H9 (cell line): ENCODE results near the gene ADAMTS13. TPM values are rescaled to one million over a fixed set of nuclear protein-coding genes. Genes with fewer than 3 reads are reported as not detected.

Experiments
- DNase-seq: peaks from one replicate; pipeline ENCODE4 v3.0.0-alpha.2; 2017
- H2AFZ ChIP-seq: one replicate; pipeline ENCODE4 v1.6.1; 2013; ENCODE audit warnings: mild to moderate bottlenecking, low read length, control low read depth, moderate library complexity
- H2AK5ac ChIP-seq: 2 replicates; pipeline ENCODE4 v1.6.1; 2013; ENCODE audit warnings: low read length, control low read depth, mixed read lengths; ENCODE audit not compliant: insufficient read length
- H2BK120ac ChIP-seq: one replicate; pipeline ENCODE4 v1.6.1; 2013; ENCODE audit warnings: low read depth, mild to moderate bottlenecking, low read length, control low read depth, inconsistent platforms; ENCODE audit not compliant: poor library complexity, severe bottlenecking
- H2BK12ac ChIP-seq: 2 replicates; pipeline ENCODE4 v1.6.1; 2013; ENCODE audit warnings: low read length, control low read depth, mixed read lengths, low read depth; ENCODE audit not compliant: insufficient read length
- H2BK15ac ChIP-seq: 2 replicates; pipeline ENCODE4 v1.6.1; 2013; ENCODE audit warnings: low read depth, low read length, control low read depth
- H2BK20ac ChIP-seq: one replicate; pipeline ENCODE4 v1.6.1; 2013; ENCODE audit warnings: low read depth, mild to moderate bottlenecking, low read length, control low read depth, inconsistent platforms; ENCODE audit not compliant: poor library complexity, severe bottlenecking
- H2BK5ac ChIP-seq: 2 replicates; pipeline ENCODE4 v1.6.1; 2013; ENCODE audit warnings: low read length, control low read depth, mixed read lengths; ENCODE audit not compliant: insufficient read length
- H3K14ac ChIP-seq: 2 replicates; pipeline ENCODE4 v1.6.1; 2013; ENCODE audit warnings: low read length, control low read depth; ENCODE audit not compliant: insufficient read depth
- H3K18ac ChIP-seq: 2 replicates; pipeline ENCODE4 v1.6.1; 2013; ENCODE audit warnings: low read depth, mild to moderate bottlenecking, mixed read lengths, low read length, control low read depth; ENCODE audit not compliant: insufficient read length
- H3K23ac ChIP-seq: 2 replicates; pipeline ENCODE4 v1.6.1; 2013; ENCODE audit warnings: low read length, control low read depth, mixed read lengths, low read depth; ENCODE audit not compliant: insufficient read length
- H3K23me2 ChIP-seq: 2 replicates; pipeline ENCODE4 v1.6.1; 2013; ENCODE audit warnings: low read depth, mild to moderate bottlenecking, mixed read lengths, low read length, control low read depth; ENCODE audit not compliant: insufficient read length, poor library complexity, severe bottlenecking
- H3K27ac ChIP-seq: 2 replicates; pipeline ENCODE4 v1.5.1; 2013; ENCODE audit warnings: low read length, control low read depth, mixed read lengths, low read depth; ENCODE audit not compliant: insufficient read length
- H3K27me3 ChIP-seq: 2 replicates; pipeline ENCODE4 v1.6.1; 2013; ENCODE audit warnings: low read length, control low read depth, inconsistent platforms; ENCODE audit not compliant: insufficient read depth
- H3K4ac ChIP-seq: 2 replicates; pipeline ENCODE4 v1.6.1; 2013; ENCODE audit warnings: low read depth, mild to moderate bottlenecking, control low read depth, inconsistent platforms, low read length, moderate library complexity
- H3K4me1 ChIP-seq: 2 replicates; pipeline ENCODE4 v1.6.1; 2013; ENCODE audit warnings: low read length, control low read depth, inconsistent platforms; ENCODE audit not compliant: insufficient read depth
- H3K4me2 ChIP-seq: 2 replicates; pipeline ENCODE4 v1.6.1; 2013; ENCODE audit warnings: low read length, control low read depth, mixed read lengths; ENCODE audit not compliant: insufficient read length, insufficient read depth
- H3K56ac ChIP-seq: 2 replicates; pipeline ENCODE4 v1.6.1; 2013; ENCODE audit warnings: low read depth, mild to moderate bottlenecking, mixed read lengths, low read length, control low read depth; ENCODE audit not compliant: insufficient read length
- H3K79me1 ChIP-seq: 2 replicates; pipeline ENCODE4 v1.6.1; 2013; ENCODE audit warnings: low read depth, mild to moderate bottlenecking, moderate library complexity, low read length, control low read depth, inconsistent platforms; ENCODE audit not compliant: insufficient read depth, poor library complexity, severe bottlenecking
- H3K79me2 ChIP-seq: 2 replicates; pipeline ENCODE4 v1.6.1; 2013; ENCODE audit warnings: low read length, control low read depth, inconsistent platforms; ENCODE audit not compliant: insufficient read depth
- H3K9ac ChIP-seq: 2 replicates; pipeline ENCODE4 v1.6.1; 2013; ENCODE audit warnings: low read length, control low read depth, mixed read lengths; ENCODE audit not compliant: insufficient read length; ENCODE audit errors: extremely low read depth
- H3K9me3 ChIP-seq: one replicate; pipeline ENCODE4 v1.6.1; 2013; ENCODE audit warnings: low read depth, low read length, inconsistent platforms; ENCODE audit not compliant: control insufficient read depth
- H3T11ph ChIP-seq: one replicate; pipeline ENCODE4 v1.6.1; 2013; ENCODE audit warnings: mild to moderate bottlenecking, low read length, control low read depth, inconsistent platforms
- H4K20me1 ChIP-seq: one replicate; pipeline ENCODE4 v1.6.1; 2013; ENCODE audit not compliant: control insufficient read depth, insufficient read length, insufficient read depth
- H4K5ac ChIP-seq: 2 replicates; pipeline ENCODE4 v1.6.1; 2013; ENCODE audit warnings: low read depth, mild to moderate bottlenecking, mixed read lengths, low read length, control low read depth; ENCODE audit not compliant: insufficient read length
- H4K8ac ChIP-seq: replicated peaks from 2 replicates; pipeline ENCODE4 v1.6.1; 2013; ENCODE audit warnings: low read length, control low read depth, mixed read lengths, low read depth; ENCODE audit not compliant: insufficient read length
- H4K91ac ChIP-seq: 2 replicates; pipeline ENCODE4 v1.6.1; 2013; ENCODE audit warnings: low read depth, mild to moderate bottlenecking, moderate library complexity, mixed read lengths, low read length, control low read depth; ENCODE audit not compliant: insufficient read length
- H3K27ac Mint-ChIP-seq, 3 experiments: 2 replicates in 2 of 3; 3 replicates in 1 of 3; pipeline ENCODE4 v1.8.0; 2020 to 2021; ENCODE audit warnings: mixed read lengths in 3 of 3, mild to moderate bottlenecking in 1 of 3, moderate library complexity in 1 of 3
- H3K27me3 Mint-ChIP-seq: 2 replicates; pipeline ENCODE4 v1.8.0; 2021; ENCODE audit warnings: low read depth, mild to moderate bottlenecking, moderate library complexity, mixed read lengths
- H3K36me3 Mint-ChIP-seq, 3 experiments: 2 replicates in 2 of 3; 3 replicates in 1 of 3; pipeline ENCODE4 v1.8.0; 2020 to 2021; ENCODE audit warnings: low read depth in 3 of 3, mixed read lengths in 3 of 3; ENCODE audit not compliant: insufficient read depth in 1 of 3
- H3K4me1 Mint-ChIP-seq, 2 experiments: 2 replicates each; pipeline ENCODE4 v1.8.0; 2020; ENCODE audit warnings: mixed read lengths in 2 of 2
- H3K4me3 Mint-ChIP-seq, 2 experiments: 2 replicates in 1 of 2; 3 replicates in 1 of 2; pipeline ENCODE4 v1.8.0; 2020 to 2021; ENCODE audit warnings: mild to moderate bottlenecking in 2 of 2, mixed read lengths in 2 of 2, moderate library complexity in 1 of 2
- H3K9me3 Mint-ChIP-seq, 2 experiments: 2 replicates in 1 of 2; 3 replicates in 1 of 2; pipeline ENCODE4 v1.8.0; 2020; ENCODE audit warnings: mild to moderate bottlenecking in 2 of 2, mixed read lengths in 2 of 2, moderate library complexity in 1 of 2
- WGBS: extraction: QIAGEN DNeasy Blood & Tissue Kit; methylation state at CpG from one replicate; pipeline ENCODE4 v1.1.7; 2013; ENCODE audit warnings: missing lambda C conversion rate, low lambda C conversion rate, mixed read lengths; ENCODE audit not compliant: insufficient read length; ENCODE audit errors: extremely low coverage; 5-methylcytosine and 5-hydroxymethylcytosine counted together
- total RNA-seq: library from RNA; stranded (reverse); gene quantifications from 2 replicates; pipeline ENCODE4 v1.2.1, GENCODE V29; 2021
- TF ChIP-seq, protein P1 (sequence below): fragments of 200-600 bp; sonication (generic); conservative IDR thresholded peaks from 3 replicates; pipeline ENCODE4 v1.8.0; 2021; ENCODE audit warnings: antibody characterized with exemption, mild to moderate bottlenecking

The ADAMTS13 gene
- total RNA-seq, 1 experiment from 2014 or later = 8.8 TPM

DNA sequence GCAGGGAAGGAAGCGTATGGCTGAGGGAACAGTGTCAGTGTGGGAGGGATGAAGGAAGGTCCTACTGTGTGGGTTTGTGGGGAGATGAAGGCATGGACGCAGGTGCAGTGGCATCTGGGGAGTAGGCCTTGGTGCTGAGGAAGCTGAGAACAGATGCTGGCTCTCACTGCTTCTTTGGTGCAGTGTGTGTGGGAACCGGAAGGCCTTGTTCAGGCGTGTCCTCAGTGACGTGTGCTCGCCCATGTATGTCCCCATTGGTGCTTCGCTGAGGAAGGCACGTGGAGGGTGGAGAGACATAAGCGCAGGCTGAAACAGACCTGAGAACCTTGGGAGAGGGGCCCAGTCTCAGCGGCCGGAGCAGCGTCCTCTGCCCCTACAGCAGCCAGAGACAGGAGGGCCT lies 18.7 kb downstream of the ADAMTS13 start:
- H3K79me2 ChIP-seq = no peaks in the 10 kb centered on the region
- no peaks in the 10 kb centered on the region for H3K4me1 ChIP-seq
- H3K27me3 ChIP-seq = no peaks in the 10 kb centered on the region
- H3K56ac ChIP-seq = no peak overlapping the region
- H3K27ac ChIP-seq = no peak overlapping the region
- DNase-seq = no peak
- H3K18ac ChIP-seq = no peak overlapping the region
- no peak overlapping the region for H3K23ac ChIP-seq
- no peak overlapping the region for H3T11ph ChIP-seq
- no peak overlapping the region for H3K14ac ChIP-seq
- H3K4ac ChIP-seq = no peak overlapping the region
- no peaks in the 10 kb centered on the region for H4K20me1 ChIP-seq
- no peak overlapping the region for H2AK5ac ChIP-seq
- H3K4me2 ChIP-seq = no peak overlapping the region
- TF ChIP-seq, protein P1, sequence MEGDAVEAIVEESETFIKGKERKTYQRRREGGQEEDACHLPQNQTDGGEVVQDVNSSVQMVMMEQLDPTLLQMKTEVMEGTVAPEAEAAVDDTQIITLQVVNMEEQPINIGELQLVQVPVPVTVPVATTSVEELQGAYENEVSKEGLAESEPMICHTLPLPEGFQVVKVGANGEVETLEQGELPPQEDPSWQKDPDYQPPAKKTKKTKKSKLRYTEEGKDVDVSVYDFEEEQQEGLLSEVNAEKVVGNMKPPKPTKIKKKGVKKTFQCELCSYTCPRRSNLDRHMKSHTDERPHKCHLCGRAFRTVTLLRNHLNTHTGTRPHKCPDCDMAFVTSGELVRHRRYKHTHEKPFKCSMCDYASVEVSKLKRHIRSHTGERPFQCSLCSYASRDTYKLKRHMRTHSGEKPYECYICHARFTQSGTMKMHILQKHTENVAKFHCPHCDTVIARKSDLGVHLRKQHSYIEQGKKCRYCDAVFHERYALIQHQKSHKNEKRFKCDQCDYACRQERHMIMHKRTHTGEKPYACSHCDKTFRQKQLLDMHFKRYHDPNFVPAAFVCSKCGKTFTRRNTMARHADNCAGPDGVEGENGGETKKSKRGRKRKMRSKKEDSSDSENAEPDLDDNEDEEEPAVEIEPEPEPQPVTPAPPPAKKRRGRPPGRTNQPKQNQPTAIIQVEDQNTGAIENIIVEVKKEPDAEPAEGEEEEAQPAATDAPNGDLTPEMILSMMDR = no peak
- H2BK12ac ChIP-seq = no peak overlapping the region
- Mint-ChIP-seq H3K36me3 (no peaks in the 10 kb centered on the region; a peak in 1 of 7 replicates), H3K27me3 (no peaks in the 10 kb centered on the region), H3K4me3 (no peak overlapping the region), H3K27ac (no peak overlapping the region; a peak in 2 of 7 replicates), H3K4me1 (no peaks in the 10 kb centered on the region), H3K9me3 (no peaks in the 10 kb centered on the region)
- no peak overlapping the region for H4K91ac ChIP-seq
- no peak overlapping the region for H4K5ac ChIP-seq
- no peaks in the 10 kb centered on the region for H3K9me3 ChIP-seq
- H3K9ac ChIP-seq = no peak overlapping the region
- no peaks in the 10 kb centered on the region for H3K79me1 ChIP-seq
- WGBS = no CpG with 5 or more reads among the region's 12 CpGs
- H2BK20ac ChIP-seq = no peak overlapping the region
- no peaks in the 10 kb centered on the region for H3K23me2 ChIP-seq
- H4K8ac ChIP-seq = no peak overlapping the region
- H2BK120ac ChIP-seq = no peak overlapping the region
- H2AFZ ChIP-seq = no peak overlapping the region
- H2BK5ac ChIP-seq = no peak overlapping the region
- no peak overlapping the region for H2BK15ac ChIP-seq
